ENCODE results near the gene CACNA1F.

CACNA1F gene

DNA sequence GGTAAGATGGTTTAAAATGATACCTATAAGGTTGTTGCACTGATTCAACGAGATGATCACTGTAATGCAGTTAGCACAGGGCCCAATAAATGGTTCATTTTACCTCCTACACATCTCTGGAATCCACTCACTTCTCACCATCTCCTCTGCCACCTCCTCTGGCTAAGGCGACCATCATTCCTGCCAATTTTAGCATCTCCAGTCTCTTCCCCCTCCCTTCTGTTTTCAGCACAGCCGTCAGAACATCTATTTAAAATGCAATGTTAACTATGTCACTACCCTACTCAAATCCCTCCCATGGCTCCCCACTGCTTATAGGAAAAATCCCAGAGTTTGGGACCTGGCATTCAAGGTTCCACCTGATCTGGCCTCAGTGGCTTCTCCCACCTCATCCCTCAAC, 29.6 kb downstream of the CACNA1F start:
- DNase-seq (ENCODE audit: low spot score): no peak
- H3K27ac ChIP-seq: no peak overlapping the region
- TF ChIP-seq, protein P1, sequence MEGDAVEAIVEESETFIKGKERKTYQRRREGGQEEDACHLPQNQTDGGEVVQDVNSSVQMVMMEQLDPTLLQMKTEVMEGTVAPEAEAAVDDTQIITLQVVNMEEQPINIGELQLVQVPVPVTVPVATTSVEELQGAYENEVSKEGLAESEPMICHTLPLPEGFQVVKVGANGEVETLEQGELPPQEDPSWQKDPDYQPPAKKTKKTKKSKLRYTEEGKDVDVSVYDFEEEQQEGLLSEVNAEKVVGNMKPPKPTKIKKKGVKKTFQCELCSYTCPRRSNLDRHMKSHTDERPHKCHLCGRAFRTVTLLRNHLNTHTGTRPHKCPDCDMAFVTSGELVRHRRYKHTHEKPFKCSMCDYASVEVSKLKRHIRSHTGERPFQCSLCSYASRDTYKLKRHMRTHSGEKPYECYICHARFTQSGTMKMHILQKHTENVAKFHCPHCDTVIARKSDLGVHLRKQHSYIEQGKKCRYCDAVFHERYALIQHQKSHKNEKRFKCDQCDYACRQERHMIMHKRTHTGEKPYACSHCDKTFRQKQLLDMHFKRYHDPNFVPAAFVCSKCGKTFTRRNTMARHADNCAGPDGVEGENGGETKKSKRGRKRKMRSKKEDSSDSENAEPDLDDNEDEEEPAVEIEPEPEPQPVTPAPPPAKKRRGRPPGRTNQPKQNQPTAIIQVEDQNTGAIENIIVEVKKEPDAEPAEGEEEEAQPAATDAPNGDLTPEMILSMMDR (IDR thresholded peaks at IDR 0.05): no peak

DNA sequence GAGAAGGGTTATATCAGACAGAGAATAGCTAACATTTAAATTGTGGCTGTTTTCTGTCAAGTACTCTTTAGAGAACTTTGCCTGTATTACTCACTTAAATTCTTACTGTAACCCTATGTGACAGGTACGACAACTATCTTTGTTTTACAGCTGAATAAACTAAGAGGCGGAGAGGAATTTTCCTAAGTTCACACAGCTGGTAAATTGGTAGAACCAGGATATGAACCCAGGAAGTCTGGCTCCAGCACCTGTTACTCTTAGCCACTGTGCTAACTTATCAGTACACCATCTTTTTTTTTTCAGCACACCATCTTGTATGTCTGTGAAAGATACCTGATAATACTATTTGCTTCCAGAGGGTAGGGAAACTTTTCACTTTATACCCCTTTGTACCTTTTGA, 31.1 kb downstream of the CACNA1F start:
- Histone ChIP-seq H3K4me3 (no peak overlapping the region), H3K27ac (no peak overlapping the region)
- DNase-seq (ENCODE audit: low spot score): no peak
- TF ChIP-seq, protein P1 (IDR thresholded peaks at IDR 0.05): no peak

More for the DNA sequence above, 29.6 kb downstream of the CACNA1F start:
- H3K4me3 ChIP-seq: no peak overlapping the region

DNA sequence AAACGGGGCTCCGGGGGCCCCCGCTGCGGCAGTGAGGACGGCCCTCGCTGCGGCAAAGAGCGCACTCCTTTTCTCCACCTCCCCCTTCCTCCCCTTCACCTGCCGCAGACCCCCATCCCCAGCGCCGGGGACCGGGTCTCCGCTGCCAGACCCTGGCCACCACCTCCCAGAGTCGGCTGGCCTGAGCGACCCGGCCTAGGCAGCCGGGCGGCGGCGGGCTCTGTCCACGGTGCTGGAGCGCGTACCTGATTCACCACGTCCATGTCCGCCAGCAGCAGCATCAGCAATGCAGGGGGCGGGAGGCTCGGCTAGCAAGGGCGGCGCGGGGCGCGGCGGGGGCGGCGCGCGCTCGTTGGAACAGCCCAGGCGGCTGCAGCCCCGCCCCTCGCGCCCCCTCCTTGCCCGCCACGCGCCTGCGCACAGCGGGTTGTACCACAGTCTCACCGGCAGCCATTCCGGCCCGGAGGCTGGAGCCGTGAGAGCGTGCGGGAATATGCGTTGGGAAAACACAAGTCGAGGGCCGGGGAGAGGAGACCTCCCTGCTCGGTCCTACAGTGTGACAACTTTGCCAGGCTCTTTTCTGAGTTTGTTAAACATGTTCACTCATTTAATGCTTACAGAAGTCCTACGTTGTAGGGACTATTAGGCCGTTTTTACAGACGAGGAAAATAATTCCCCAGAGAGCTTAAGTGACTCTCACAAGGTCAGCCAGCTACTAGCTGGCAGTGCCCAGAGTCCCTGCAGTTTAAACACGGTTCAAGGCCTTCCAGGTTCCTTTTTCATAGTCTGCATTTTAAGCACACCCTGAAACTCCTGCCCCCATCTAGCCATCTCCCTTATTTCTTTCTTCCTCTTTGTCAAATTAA, 33.0 kb downstream of the CACNA1F start, which contains the start of gene SYP:
TSS of gene SYP (minus strand) at position 288 of the 866 bp plus-strand sequence. CDS start at position 281, 7 bp downstream.
- DNase-seq (ENCODE audit: low spot score): peak; percentile 90
- Histone ChIP-seq H3K27ac (peak within 1 kb of the TSS; percentile 57 to 73), H3K4me3 (peak within 1 kb of the TSS; percentile 65)
- TF ChIP-seq, protein P1 (IDR thresholded peaks at IDR 0.05): no peak

DNA sequence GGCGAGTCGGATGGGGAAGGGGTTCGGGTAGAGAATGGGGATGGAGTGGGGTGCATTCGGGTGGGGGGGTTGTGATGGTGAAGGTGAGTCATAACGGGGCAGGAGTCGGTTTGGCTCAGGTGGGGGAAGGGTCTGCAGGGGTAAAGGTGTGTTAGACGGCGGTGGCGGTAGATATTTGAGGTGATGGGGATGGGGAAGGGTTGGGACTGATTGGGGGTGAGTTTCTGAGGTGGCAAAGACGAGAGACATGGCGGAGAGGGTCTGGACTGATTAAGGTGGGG, 33.9 kb downstream of the CACNA1F start:
- Histone ChIP-seq H3K27ac (peak overlapping the region in 1 of 2 donors; percentile 73), H3K4me3 (peak overlapping the region; percentile 65)
- DNase-seq (ENCODE audit: low spot score): no peak
- TF ChIP-seq, protein P1 (IDR thresholded peaks at IDR 0.05): no peak

DNA sequence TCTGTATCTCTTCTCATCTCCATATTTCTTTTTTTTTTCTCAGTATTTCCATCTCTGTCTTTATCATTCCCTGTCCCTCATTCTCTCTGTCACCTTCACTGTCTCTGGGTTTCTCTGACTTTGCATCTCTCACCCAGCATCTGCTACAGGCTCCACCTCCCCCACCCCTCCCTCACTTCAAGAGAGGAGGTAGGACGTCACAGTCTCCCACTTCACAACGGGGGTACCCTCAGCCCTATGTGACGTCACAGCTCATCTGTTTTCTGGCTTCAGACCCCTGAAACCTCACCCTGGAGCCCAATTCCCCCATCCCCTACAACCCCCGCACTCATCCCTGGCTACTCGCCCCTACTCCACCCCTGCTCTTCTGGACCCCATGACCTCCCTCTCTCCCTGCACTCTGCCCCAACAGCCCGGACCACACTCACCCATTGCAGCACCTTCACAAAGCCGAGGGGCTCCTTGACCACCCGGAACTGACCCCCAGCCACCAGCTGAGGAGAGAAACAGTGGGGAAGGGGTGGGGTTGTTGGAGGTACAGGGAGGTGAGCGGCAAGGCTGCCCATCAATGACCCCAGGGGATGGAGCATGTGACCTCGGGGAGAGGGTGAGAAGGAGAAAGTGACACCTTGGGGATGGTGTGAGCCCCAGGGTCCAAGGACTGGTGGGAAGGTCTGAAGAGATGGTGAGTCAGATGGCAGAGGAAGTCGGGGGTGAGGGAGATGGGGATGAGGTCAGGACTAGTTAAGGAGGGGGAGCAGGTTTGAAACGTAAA, 34.4 kb downstream of the CACNA1F start:
- TF ChIP-seq, protein P1 (IDR thresholded peaks at IDR 0.05): no peak
- no peak overlapping the region for H3K4me3 ChIP-seq
- H3K27ac ChIP-seq: peak overlapping the region in 1 of 2 donors; percentile 73
- DNase-seq (ENCODE audit: low spot score): no peak

DNA sequence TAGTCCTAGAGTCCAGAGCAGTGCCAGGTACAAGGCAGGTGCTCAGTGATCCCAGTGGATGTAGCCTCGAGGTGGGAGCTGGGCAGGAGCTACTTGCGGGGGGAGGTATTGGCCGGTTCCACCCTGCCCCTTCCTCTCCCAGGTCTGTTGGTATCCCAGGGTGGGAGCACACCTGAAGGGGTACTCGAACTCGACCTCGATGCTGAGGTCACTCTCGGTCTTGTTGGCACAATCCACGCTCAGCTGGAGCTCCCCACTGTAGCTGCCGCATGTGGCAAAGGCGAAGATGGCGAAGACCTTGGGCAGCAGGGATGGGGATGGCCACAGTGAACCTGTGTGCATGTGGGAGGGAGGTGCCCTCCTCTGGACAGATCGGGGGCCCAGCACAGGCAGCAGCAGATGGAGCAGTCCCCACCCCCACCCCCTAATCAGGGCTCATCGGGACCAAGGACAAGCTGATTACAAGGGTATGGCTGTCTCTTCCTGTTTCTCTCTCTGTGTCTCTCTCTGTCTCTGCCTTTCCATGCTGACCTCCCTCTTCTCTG, 35.5 kb downstream of the CACNA1F start:
- H3K4me3 ChIP-seq: no peak overlapping the region
- TF ChIP-seq, protein P1 (IDR thresholded peaks at IDR 0.05): no peak
- H3K27ac ChIP-seq: no peak overlapping the region
- DNase-seq (ENCODE audit: low spot score): no peak

All from coronary artery (tissue), 2 donors.